GM18858 (cell line): ENCODE measurements around the gene NOC2L.

Experiments used
- ATAC-seq: cut with Tn5 transposase; IDR thresholded peaks from one replicate; pipeline ENCODE4 v1.9.1; 2021; ENCODE audit not compliant: unreplicated experiment

NOC2L gene

DNA sequence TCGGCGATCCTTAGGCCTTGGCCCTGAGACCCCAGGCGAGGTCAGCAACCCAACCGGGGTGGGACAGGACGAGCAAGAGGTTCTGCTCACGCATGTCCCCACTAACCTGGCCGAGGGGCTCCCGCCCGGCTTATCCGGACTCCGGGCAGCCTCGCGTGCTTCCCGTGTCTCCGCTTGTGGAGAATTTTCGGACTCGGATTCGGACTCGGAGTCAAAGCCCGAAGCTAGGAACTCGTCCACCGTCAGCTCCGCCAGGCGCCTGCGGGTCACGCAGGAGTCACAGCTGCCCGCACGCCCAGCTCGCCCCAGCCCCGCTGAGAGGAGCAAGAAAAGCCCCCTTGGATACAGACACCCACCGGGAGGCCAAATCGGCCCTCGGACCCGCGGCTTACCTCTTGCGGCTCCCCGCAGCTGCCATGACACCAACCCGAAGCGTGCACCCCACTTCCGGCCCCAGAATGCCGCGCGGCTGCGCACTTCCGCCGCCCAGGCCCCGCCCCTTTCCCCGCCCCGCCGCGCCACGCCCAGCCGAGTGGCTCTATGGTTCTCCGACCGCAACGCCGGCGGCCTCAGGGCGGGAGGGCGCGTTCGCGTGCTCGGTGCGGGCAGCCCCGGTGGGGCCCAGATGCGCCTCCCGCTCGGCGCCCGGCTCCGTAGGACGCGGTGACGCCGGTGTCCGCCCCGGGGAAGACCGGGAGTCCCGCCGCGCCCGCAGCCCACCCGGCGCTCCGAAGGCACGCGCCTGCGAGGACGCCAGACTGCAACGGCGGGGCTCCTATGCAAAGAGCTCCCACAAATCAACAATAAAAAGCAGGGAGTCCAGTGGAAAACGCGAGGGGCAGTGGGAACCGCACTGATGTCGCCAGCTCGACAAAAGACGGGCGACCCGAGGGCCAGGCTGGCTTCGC lies at the start of gene NOC2L:
Gene NOC2L, minus strand, starts transcription at position 434 of the 908 bp plus-strand sequence. Its CDS starts 16 bp downstream, at position 418.
- ATAC-seq: peak; percentile 54

DNA sequence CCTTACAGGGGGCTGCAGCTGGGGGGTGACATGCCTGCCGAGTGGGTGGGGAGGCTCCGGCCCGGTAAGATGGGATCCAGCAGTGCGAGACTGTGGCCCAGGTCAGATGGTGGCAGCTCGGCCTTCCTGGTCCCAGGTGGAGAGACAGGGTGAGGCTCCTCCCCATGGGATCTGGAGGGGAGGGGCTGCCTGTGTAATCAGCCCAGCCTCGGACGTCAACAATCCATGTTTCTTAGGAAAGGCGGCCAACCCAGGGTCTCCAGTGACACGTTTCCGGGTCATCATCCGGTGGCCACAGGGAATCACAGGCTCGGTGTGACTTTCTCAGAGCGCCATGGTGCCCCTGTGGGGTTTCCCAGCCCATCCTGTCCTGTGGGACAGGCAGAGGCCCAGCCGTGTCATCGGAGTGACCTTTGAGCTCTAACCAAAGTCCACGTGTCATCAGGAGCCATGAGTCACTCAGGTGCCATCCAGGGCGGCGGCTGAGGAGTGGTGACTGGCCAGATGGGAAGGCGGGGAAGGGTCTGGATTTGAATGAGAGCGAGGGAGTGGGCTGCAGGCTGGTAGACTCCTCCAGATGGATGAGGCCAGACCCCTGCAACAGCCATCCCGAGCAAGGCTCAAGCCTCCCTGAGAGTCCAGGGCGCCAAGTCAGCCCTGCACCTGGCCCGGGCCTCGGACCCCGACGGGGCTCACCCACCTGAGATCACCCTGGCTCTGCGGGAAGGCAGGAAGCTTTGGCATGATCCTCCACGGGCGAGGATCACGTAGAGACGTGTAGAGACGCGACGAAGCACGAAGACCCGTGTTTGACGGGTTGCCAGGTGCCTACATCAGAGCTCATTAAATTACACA lies 47.5 kb upstream of the NOC2L start:
- no peak for ATAC-seq

- no peak for ATAC-seq
Observed at GRCh38 chr1:1005774-1006304, 46.8 kb upstream of the NOC2L start.

DNA sequence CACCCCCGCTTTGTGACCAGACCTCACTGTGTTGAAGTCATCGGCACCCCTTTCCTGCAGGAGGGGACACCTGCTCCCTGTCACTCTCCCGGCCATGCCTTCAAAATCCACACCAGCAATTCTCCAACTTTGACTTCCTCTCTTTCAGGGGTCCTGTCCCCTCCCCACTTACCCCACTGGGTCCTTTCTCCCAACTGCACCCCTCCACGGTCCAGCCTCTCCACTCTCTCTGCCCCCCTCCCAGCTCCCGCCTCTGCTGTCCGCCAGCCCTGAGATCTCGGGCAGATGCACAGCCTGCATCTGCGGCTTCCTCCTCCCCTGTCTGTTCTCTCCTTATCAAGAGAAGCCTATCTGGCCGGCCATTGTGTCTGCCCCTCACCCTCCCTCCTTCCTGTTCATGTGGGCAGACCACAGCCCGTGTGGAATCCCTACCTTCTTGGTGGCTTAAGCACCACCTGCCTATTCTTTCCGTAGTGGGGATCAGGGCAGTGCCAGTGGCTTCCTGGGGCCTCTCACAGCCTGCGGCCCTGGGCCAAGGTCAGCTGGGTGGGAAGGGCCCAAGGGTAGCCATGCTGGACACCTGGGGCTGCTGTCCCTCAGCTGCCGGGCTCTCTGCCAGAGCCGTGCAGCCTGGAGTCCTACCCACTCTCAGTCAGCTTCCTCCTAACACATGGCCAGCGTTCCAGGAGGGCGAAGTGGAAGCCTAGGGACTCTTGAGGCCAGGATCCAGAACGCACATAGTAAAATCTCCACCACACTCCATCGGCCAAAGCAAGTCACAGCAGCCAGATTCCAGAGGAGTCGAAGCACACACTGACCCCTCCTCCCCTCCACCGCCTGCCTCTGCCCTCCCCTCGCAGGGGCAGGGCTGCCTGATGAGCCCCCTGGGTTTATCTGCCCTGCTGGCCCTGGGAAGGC lies 46.0 kb upstream of the NOC2L start:
- ATAC-seq: no peak

DNA sequence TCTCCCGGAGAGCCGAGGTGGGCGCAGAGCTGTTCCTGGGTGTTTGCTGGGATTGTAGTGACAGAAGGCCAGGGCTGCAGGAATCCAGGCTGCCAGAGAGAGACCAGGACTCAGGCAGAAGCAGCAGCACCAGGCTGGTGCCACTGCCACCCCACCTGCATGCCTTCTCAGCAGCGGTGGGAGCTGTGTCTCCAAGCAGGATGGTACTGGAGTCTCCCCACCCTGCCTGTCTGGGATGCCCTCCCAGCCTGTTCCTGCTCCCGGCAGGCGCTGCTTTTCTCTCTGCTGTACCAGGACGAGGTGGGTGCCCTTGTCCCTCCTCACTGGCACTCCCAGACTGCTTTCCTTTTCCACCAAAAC lies 45.3 kb upstream of the NOC2L start:
- no peak for ATAC-seq

GRCh38 chr1:1003618-1004419 lies 44.8 kb upstream of the NOC2L start:
- no peak for ATAC-seq

GRCh38 chr1:1001057-1001783 lies 42.2 kb upstream of the NOC2L start:
- no peak for ATAC-seq

DNA sequence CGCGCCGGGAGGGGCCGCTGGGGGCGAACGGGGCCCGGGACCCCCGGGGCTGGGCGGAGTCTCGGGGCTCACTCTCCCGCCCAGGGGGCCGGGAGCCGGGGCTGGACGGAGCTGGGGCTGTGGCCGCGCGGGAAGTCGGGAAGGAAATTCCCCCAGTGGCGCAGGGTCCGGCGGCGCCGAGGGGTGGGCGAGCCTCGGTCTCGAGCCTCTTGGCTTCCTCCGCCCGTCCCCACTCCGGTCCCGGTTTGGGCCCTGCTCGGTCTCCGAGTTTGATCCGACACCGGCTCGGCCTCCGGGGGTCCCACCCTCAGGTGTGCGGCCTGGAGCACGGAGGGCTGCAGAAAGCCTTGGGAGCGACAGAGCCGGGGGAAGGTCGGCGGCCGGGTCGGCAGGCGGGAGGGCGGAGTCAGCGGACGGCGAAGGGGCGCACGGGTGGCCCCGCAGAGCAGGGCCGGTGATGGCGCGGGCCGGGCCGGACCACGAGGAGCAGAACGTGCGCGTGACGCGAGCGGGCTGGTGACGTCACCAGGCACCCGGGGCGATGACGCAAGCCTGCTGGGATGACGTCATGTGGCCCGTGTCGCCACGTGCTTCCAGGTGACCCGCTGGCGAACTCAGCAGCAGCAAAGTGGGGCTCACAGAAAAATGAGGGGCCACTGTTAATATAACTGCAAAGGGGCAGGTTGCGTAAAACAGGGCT lies 41.5 kb upstream of the NOC2L start:
- no peak for ATAC-seq

GRCh38 chr1:999725-1000356 lies 40.8 kb upstream of the NOC2L start, which contains the start of gene HES4:
HES4 (minus strand) TSS chr1:1000097; CDS start chr1:999973, 124 bp downstream.
- no peak for ATAC-seq

DNA sequence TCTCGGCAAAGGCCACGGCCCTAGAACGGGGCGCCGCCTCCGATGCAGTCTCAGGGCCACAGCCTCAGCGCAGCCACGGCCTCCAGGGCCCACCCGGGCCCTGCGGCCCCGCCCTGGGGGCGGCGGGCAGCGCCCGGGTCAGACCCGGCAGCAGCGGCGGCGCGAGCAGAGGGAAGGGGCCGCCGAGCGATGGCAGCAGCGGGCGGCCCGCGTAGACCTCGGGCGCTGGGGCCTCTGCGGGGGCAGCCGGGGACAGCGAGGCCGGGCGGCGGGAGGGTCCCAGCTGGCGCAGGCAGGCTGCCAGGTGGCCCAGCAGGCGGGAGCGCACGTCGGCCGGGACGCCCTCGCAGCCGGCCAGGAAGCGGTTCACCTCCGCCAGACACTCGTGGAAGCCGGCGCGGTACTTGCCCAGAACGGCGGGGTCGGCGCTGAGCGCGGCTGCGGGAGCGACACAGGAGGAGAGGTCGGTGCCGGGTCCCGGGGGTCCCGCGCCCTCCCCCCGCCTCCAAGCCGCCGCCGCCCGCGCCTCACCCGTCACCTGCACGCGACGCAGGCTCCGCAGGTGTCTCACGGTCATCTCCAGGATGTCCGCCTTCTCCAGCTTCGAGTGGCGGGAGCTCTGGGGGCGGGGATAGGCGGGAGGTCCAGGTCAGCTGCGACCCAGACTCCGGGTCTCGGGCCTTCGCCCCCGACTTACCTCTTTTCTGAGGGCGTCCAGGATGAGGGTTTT lies 40.1 kb upstream of the NOC2L start:
- no peak for ATAC-seq

GRCh38 chr1:998745-998994 lies 39.6 kb upstream of the NOC2L start:
- no peak for ATAC-seq

DNA sequence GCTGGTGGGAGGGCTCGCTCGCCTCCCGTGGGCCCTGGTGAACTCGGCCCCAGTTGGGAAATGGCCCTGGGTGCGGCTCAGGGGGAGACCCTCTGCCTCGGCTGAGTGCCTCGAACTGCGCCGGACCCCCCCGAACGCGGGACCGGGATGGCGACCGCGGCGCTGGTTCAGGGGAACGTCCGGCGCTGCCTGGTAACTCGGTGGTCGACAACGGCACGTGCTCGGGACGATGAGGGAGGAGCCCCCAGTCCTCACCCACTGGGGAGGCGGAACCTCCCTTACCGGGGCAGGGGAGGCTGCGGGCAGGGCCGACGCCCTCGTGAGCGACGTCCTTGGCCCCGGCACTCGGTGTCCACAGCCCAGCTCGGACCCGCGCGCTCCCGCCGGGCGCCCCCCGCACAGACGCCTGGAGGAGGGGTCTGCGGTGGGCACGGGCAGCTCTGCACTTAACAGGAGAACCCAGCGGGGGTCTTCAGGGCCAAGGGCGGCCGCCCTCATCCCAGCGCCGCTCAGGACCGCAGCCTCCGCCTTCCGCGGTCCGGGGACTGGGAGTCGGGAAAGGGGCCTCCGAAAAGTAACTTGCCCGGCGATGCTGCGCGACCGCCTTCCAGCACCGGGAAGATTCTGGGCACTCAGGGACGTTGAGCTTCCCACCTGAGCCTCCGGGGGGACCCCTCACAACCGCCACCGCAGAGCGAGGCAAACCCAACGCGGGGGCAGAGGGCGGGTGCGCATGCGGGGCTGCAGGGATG lies 39.1 kb upstream of the NOC2L start:
- ATAC-seq: no peak

GRCh38 chr1:997713-997992 lies 38.6 kb upstream of the NOC2L start:
- no peak for ATAC-seq

GRCh38 chr1:996851-997712 lies 38.0 kb upstream of the NOC2L start:
- ATAC-seq: no peak

DNA sequence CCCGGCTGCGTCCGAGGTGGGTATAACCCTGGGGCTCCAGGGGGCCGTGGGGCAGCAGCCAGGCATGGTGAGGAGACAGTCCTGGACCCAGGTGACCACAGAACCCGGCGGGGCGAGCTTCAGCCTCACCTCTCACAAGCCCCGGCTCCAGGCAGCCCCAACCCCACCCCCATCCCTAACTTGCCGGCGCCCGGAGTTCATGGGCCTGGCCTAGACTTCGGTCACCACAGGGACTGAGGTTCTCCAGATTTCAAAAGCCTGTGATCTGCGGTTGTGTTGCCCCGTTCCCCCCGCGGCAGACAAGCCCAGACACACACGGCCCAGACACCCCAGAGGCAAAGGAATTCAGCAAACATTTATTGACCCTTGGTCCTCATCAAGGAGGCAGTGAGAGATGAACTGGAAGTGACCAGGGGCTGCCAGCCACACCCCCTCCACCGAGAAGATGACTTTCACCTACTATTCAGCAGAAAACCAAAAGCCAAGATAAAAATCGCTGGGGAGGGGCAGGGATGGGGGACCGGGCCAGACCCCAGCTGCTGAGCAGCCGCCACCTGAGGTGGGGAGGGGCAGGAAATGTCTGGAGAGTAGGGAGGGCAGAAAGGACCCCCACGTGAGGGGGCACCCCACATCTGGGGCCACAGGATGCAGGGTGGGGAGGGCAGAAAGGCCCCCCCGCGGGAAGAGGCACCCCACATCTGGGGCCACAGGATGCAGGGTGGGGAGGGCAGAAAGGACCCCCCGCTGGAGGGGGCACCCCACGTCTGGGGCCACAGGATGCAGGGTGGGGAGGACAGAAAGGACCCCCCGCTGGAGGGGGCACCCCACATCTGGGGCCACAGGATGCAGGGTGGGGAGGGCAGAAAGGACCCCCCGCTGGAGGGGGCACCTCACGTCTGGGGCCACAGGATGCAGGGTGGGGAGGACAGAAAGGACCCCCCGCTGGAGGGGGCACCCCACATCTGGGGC lies 36.9 kb upstream of the NOC2L start:
- no peak for ATAC-seq
